ENCODE results near the gene SHMT2.

The SHMT2 gene

GRCh38 chr12:57215668-57216013 lies 13.9 kb upstream of the SHMT2 start:
- no peak for DNase-seq

GRCh38 chr12:57216014-57216911 lies 13.2 kb upstream of the SHMT2 start, which contains the start of gene NXPH4:
Gene NXPH4 (plus strand): TSS chr12:57216794. CDS start chr12:57216970, 176 bp downstream.
- no peak for DNase-seq

- no peak for DNase-seq
Measured at GRCh38 chr12:57216921-57217879, 12.3 kb upstream of the SHMT2 start.

GRCh38 chr12:57218030-57218853 lies 11.3 kb upstream of the SHMT2 start:
- DNase-seq: no peak

- DNase-seq: no peak
Measured at GRCh38 chr12:57219205-57219992, 10.1 kb upstream of the SHMT2 start.

GRCh38 chr12:57219993-57220754 lies 9.3 kb upstream of the SHMT2 start:
- DNase-seq: no peak

- no peak for DNase-seq
Measured at GRCh38 chr12:57220770-57221168, 8.7 kb upstream of the SHMT2 start.

GRCh38 chr12:57221169-57221917 lies 8.2 kb upstream of the SHMT2 start:
- no peak for DNase-seq

GRCh38 chr12:57222286-57223190 lies 7.0 kb upstream of the SHMT2 start:
- DNase-seq: no peak

GRCh38 chr12:57223191-57224165 lies 6.0 kb upstream of the SHMT2 start:
- DNase-seq: no peak

GRCh38 chr12:57224278-57224972 lies 5.1 kb upstream of the SHMT2 start:
- no peak for DNase-seq

- no peak for DNase-seq
Measured at GRCh38 chr12:57224973-57225679, 4.4 kb upstream of the SHMT2 start.

- no peak for DNase-seq
Measured at GRCh38 chr12:57225680-57226210, 3.8 kb upstream of the SHMT2 start.

GRCh38 chr12:57226588-57227314 lies 2.8 kb upstream of the SHMT2 start:
- DNase-seq: no peak

GRCh38 chr12:57227315-57228115 lies 2.0 kb upstream of the SHMT2 start:
- DNase-seq: no peak
